CD4-positive, alpha-beta T cell treated with Interleukin-1 beta for 1 hour (primary cell): Measurements from ENCODE around the gene MARCHF3.
"Not testable (repeated sequence)": the region's sequence is repeated elsewhere in the genome, so short reads cannot be mapped to it uniquely, and the experiment has no call there.

Experiments
- DNase-seq, 2 donors: peaks; one replicate each; pipeline ENCODE4 v3.0.0-alpha.2; 2020 to 2022

Gene MARCHF3

DNA sequence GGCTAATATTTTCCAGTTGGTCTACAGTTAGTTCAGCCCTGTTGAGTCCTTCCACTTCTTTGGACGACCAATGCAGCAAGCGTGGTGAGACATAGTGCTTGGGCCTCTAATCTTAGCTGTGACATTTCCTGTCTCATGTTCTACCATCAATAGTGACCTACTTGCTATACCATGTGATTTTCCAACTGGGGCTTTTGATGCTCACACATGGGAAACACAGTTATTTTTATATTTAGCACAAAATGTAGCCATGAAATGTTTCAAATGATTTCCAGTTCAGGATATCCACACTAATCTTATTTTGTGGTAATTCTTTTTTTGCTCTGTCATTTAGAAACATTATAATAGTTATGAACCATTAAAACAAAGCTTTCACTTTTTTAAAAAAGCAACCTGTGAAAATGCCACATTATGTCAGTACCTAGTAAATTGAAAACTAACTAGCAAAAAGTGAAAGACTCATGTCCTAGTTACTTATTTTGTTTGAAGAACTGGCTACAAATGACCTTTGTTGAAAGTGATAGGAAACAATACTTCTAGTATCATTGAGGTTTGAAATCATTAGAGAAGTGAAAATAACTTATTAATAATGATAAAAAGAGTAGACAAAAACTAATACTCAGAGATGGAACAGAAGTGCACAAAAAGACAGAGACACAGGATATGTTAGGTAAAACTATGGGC, 18.3 kb downstream of the MARCHF3 start:
- DNase-seq: no peak

DNA sequence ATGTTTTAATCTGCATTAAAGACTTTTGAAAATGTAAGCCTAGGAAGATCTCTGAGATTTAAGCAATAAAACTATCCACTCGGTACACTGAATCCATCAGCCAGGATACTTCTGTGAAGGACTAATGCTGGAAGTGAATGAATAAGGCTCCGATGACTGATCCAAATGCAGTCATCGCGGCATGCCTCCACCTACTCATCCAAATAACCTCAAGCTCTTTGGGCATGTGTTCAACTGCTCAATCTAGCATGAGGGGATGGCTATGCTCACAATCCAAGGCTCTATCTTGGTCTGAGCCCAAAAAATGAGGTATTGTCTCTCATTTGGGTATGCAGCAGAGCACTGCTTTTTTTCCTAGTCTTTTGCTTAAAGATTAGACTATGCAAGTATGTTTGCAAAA, 19.2 kb downstream of the MARCHF3 start:
- no peak for DNase-seq

DNA sequence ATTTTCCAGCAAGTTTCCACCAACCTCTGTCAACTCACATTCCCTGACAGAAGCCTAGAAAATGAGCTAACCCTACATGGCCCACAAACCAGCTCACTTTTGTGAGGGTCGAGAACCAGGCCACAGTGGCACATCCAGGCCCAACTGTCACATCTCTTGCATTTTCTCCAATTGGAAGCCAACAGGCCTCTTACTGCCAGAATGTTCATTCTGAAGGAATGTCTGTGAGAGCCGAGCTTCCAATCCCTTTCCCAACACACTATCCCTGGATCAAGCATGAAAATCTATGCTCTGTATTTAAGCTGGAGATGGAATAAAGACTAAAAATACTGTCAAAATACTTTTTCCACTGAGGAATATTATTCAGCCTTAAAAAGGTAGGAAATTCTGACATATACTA, 20.0 kb downstream of the MARCHF3 start:
- no peak for DNase-seq

DNA sequence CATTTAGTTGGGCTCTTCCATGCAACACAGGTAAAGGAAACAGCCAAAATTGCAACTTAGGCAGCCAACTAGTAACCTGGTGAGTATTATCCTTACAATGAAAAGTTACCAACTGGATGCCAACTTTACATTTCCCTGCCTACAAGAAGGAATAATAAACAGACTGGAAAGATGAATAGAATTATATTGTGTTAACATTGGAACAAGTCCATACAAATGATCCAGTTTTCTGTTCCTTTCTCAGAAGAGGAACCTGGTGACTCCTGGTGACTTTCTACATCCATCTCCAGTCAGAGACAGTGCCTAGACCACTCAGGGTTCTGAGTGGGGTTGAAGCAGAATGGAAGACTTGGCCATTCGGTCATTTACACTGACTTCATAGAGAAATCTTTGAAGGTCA, 20.6 kb downstream of the MARCHF3 start:
- DNase-seq: no peak

DNA sequence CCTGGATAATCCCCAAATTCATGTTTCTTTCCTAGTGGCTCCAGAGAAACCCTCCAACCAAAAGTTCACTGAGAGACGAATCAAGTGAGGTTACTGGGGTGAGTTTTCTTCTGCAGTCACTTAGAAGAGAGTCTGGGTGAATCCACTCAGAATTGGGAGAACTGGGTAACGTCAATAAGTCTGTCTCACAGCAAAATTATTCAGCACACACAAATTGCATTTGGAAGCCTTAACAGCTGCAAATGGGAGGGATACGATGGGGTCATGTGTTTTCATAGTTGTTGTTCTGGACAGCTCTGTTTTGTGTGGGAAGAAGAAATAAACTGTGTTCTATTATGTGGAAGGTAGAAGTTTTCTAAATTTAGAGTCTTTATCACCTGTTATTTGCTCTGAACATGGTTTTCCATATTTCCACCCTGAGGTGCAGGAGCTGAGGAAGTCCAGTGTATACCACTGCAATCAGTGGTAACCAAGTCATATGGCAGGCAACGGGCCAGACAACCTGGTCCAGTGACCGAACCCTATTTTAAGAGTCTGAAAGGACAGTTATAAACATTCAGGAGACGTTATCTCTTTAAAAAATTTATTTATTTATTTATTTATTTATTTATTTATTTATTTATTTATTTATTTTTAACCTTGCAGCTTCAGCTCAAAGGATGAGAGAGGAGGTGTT, 21.9 kb downstream of the MARCHF3 start:
- no peak for DNase-seq

DNA sequence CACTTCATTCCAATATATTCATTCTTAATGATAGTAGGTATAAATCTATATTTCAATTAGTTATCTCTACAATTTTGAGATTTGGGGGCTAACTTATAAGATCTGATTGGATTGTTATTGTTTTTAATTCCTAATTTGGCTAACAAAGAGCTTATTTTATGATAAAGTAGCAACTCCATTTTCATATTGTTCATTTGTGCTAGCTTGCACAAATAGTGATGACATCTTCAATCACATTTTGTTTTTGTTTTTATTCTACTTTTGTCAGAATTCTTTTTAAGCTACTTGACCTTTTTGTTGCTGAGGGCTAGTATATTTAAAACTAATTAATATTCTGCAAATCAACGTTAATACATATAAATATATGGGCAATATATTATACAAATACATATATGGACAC, 22.8 kb downstream of the MARCHF3 start:
- no peak for DNase-seq

DNA sequence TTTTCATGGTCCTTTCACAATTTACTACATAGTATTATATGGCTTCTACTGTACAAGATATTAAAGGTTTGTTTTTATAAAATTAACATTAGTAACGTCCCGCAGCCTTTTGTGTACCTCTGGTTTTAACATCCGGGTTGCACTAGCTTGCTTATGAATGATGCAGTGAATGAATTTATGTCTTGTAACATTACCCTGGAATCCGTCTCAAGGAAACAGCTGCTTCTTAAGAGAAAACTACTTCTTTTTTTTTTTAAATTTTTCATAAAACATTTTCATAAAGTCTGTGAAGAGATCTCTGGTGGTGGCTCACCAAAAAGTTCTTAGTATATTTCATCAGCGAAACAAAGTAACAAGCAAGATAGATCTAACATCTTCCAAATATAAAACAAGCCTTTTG, 23.6 kb downstream of the MARCHF3 start:
- DNase-seq: no peak

DNA sequence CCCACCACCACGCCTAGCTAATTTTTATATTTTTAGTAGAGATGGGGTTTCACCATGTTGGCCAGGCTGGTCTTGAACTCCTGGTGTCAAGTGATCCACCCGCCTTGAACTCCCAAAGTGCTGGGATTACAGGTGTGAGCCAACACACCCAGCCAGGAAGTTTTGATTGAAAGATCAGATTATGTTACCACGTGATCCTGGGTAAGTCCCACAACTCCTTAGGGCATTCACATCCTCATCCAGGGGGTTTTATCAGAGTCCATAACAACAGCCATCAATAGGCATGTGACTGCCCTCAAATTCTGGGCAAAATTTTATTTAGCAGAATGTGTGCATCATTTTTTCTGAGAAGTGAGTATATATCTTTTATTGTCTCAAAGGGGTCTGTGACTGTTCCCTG, 25.1 kb downstream of the MARCHF3 start:
- not testable (repeated sequence) for DNase-seq

DNA sequence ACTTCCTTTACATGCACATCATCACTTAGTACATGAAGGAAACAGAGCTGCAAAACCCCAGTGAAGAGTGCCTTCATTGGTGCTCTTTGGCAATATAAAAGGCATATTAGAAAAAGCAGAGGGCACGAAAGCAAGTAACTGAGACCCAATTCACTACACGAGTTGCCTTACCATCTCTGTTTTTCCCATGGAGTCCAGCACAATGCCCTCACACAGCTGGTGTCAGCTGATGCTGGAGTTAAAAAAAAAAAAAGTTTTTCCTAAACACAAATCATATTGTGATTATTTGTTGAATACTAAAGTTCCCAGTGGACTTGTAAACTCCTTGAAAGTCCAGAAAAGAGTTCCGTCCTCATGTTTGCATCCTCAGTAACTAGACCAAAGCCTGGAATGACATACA, 25.6 kb downstream of the MARCHF3 start:
- no peak for DNase-seq

DNA sequence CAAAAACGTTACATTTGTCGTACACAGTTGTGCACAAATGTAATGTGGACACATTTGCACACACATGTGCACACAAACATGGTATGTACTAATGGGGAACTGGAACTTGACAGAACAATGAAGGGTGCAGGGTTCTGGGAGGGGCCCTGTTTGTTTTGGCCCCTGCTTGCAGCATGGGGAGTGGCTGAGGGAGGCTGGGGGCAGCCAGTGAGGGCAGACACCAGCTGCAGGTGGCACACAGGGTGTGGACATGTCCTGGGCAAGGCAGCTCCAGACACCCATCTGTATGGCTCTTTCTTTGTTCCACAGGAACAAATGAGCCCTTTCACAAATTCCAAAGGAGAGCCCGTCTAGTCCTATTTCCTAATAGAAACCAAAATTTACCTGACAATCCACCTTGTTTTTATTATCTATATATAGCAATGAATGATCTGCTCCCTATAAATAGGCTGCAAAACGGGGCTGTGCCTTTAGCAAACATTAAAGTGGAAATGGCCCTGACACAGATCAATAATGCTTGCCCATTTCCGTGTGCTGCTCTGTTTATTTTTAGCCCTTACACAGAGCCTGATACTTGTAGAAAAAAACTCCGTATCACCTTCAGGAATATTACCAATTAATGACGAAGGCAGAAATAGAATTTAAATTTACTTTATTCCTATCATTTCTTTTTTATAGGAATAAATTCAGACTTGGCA, 26.4 kb downstream of the MARCHF3 start:
- no peak for DNase-seq

DNA sequence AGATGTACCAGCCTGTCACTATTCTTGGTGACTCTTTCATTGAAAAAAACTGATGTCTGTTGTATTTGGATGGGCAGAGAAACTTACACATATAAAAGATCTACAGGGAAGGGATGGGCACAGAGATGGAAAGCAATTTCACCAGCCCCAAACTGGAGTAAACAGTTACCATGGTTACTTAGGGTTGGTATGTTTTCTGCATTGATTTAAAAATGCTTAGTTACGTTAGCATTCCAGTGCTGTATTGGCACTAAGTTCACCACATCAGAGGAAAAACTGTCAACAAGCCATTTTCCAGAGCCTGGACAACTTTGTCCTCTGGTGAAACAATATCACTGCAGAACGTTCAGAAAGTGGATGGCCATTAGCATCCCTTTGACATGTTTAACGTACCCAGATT, 28.0 kb downstream of the MARCHF3 start:
- DNase-seq: no peak

DNA sequence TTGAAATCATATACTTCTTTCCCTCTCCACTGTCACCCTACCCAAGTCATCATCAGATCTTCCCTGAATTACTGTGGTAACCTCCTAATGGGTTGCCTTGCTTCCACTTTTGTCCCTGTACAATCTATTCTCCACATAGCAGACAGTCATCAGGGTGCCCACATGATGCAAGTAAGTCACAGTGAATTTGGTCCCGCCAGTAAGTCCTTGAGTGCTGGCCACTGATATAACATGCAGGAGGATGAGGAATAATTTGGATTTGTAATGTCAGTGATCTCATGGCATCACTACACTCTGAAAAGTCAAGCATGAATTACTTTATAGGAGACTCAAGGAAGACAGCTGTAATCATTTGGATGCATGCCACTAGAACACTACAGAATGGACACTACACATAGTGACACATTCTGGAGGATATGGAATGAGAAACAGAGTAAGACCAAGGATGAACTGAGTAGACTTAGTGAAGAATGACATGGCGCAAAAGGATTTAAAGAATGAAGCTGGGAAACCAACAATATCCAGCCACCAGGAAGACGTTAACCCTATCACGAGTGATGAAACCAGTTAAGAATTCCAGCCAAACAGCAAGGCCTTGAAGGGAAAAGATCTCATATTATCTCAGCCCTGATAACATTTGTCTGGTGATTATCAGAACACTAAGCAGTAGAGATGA, 28.6 kb downstream of the MARCHF3 start:
- DNase-seq: no peak

DNA sequence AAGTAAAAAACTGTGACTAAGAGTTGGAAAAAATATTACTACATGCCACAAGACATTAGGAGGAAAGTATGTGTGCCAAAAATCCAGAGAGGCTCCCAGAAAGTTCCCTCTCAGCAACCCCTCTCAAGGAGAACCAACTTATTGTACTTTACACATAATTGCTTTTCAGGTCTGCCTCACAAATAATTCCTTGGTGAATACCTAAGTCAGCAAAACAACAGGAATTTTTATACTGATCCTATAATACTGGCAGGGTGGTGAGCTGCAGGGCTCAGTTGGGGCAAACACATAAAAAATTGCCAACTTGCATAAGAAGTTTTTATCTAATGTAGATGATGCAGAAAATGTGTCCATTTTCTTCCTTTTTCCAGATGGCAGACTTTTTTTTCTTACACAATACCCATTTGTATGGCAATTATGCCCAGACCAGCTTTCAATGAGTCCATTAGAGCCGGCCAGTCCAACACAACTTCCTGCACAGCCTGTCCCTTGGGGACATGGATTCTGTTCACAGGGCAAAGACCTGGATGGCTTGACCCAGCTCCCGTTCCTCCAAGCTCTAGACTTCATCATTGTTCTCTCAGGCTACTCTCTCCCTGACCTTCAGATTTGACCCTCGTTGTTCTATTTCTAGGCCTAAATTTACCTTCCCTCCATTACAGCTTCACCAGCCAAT, 31.3 kb downstream of the MARCHF3 start:
- DNase-seq: no peak

DNA sequence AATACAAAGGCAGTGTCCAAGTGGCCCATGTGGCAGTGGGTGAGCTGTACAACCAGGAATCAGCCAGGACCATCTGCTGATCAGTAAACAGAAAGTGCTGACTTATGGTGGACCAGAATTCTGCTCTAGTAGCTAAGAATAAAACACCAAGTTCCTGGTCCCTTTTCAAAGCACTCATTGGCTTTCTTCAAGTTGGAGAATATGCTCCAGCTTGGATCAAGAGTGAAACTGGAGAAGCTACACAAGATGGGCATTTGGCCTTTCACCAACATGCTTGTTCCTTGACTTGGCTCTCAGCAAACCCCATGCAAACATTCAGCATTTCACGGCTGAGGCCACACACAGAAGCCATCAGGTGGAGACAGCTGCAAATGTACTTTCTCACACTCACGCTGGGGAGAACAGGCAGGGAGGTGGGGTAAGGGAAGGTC, 32.1 kb downstream of the MARCHF3 start:
- DNase-seq: no peak

DNA sequence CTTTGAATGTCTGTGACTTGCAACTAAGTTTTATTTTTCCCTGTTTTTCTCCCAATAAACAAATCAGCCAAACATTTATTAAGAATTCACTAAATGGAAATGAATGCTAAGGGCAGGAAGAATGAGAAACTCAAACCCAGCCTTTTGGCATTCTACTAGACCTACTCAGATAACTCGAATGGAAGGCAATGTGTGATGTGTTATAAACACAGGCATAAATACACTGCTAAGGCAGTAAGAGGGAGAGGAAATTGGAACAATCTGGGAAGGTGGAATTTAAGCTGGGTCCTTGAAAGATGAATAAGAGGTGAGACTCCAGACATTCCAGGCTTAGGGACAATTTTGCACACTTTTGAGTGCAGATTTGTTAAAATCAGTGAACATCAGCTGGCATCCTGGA, 34.7 kb downstream of the MARCHF3 start:
- no peak for DNase-seq

DNA sequence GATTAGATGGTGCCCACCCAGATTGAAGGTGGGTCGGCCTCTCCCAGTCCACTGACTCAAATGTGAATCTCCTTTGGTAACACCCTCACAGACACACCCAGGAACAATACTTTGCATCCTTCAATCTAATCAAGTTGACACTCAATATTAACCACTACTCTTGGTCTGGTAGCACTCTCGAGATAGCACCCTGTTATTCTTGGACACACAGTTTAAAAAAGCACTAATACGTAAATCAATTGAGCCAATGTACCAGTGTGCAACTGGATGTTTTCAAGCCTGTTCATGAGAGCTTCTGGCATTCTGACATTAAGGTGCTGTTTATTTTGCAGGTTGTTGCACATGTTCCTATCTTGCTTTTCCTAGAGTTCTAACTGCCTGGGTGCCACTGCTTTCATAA, 35.3 kb downstream of the MARCHF3 start:
- DNase-seq: no peak

DNA sequence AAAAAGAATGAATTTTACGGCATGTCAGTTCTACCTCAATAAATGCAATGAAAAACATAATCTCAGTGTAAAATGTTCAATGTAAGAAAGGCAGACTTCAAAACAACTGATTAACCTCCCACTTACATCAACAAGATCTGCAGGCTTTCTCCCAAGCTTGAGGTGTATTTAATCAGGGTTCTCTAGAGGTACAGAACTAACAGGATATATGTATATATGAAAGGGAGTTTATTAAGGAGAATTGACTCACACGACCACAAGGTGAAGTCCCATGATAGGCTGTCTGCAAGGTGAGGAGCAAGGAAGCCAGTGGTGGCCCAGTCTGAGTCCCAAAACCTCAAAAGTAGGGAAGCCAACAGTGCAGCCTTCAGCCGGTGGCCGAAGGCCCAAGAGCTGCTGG, 35.9 kb downstream of the MARCHF3 start:
- no peak for DNase-seq

DNA sequence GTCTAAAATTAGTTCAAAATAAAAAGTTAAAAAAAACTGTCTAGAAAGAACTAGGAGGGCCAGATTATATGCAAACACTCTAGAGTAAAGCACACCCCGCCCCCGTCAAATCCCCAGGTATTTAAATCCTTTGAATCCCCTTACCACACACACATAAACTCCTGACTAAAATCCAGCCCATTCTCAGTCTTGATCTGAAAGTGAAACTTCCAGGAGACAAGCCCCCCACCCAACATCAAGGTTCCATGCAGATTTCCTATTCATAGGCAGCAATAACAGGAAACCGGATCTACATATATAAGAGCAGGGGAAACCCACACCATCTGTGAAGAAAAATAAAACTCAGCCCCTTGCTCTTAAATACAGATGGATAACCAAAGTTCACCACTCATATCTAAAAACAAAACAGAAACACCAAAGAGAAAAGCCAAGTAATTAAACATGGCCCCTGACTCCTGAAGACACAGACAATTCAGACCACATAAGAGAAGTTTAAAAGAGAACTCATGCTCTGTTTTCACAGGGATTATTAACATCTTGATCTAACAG, 42.3 kb downstream of the MARCHF3 start:
- DNase-seq: peak; percentile 36 to 50

DNA sequence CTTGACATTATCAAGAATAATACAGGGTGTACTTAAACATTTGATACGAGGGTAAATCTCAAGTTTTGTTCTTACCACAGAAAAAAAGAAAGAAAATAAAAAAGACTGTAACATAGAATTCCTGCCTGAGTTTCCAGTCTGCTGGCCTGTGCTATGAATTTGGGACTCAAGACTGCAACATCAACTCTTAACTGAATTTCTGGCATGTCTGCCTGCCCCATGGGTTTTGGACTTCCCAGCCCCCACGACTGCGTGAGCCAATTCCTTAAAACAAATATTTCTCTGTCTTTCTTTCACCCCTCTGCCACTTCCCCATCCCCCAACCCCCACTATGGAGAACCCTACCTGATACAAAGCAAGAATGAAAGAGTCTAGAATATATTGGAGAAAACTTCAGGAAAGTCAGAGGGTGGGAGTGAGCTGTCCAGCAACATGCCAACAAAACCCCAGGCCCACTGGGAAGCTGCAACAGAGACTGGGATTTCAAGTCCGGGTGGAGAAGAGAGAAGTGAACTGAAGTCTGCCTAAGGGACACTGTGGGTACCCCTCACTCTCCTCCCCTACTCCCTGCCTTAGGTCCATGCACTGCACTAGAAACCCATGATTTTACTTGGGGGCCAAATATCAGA, 43.0 kb downstream of the MARCHF3 start:
- DNase-seq: no peak

DNA sequence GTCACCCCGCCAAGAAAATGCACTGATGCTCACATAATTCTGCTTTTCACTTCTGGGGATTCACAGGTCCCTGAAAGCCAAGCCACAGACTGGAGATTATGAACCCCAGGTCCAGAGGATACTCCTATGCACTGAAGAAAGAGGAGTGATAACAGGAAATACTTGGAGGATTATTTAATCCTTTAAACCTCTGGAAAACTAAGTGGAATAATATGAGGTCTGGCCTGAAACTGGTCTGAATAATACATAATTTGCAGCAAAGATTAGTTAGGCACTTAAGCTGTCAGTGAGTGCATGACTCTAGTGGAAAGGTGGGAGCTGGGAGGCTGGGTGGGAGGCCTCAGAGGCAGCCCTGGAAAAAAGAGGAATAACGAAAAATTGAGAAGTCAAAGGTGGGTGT, 45.7 kb downstream of the MARCHF3 start:
- no peak for DNase-seq

DNA sequence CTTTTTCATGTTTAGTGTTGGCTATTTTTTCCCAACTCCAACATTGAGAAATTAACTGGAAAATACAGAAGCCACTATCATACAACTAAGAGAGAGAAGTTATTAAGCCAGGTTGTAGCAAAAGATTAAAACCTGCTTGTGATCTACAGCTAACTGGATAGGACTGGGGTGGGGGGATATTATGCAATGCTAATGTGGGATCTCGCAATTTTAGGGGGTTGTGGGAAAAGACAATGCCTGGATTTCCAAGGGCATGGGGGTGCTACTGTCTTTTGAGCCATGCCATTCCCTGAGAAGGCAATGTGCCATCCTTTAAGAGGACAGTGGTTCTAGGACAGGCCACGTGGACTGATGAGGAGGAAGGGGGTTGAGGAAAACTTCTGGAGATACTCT, 46.5 kb downstream of the MARCHF3 start:
- DNase-seq: no peak
